ENCODE measurements around the gene JAKMIP1.

GRCh38 chr4:6005175-6005574, 195.2 kb downstream of the JAKMIP1 start:
- TF ChIP-seq CTCF (IDR thresholded peaks at IDR 0.05) (no peak), POLR2A (IDR thresholded peaks at IDR 0.05) (no peak)
